Mucosa of rectum (tissue), 2 donors: ENCODE measurements around the gene NFIL3.

Experiments used
- H3K27ac ChIP-seq, 2 donors: one replicate each; pipeline ENCODE4 v1.7.0; 2013; ENCODE audit warnings: inconsistent platforms in 2 of 2, low read depth in 2 of 2, low read length in 2 of 2
- H3K27me3 ChIP-seq, 2 donors: one replicate each; pipeline ENCODE4 v1.7.0; 2013; ENCODE audit warnings: low read length in 2 of 2; ENCODE audit not compliant: control insufficient read depth in 2 of 2, insufficient read depth in 2 of 2
- H3K36me3 ChIP-seq, 2 donors: one replicate each; pipeline ENCODE4 v1.7.0; 2013; ENCODE audit warnings: low read length in 2 of 2; ENCODE audit not compliant: control insufficient read depth in 2 of 2, insufficient read depth in 2 of 2
- H3K4me1 ChIP-seq, 2 donors: one replicate each; pipeline ENCODE4 v1.7.0; 2013; ENCODE audit warnings: low read length in 2 of 2, mild to moderate bottlenecking in 1 of 2; ENCODE audit not compliant: control insufficient read depth in 2 of 2, insufficient read depth in 2 of 2
- H3K4me3 ChIP-seq, 2 donors: one replicate each; pipeline ENCODE4 v1.7.0; 2013; ENCODE audit warnings: low read length in 2 of 2
- H3K9ac ChIP-seq, 2 donors: one replicate each; pipeline ENCODE4 v1.7.0; 2013; ENCODE audit warnings: low read length in 2 of 2, low read depth in 1 of 2, mild to moderate bottlenecking in 1 of 2
- H3K9me3 ChIP-seq, 2 donors: one replicate each; pipeline ENCODE4 v1.7.0; 2013; ENCODE audit warnings: low read length in 2 of 2; ENCODE audit not compliant: control insufficient read depth in 2 of 2
- donor health status: healthy.
- donor health status: Normal muscosa, but diverticular disease.

Gene NFIL3

GRCh38 chr9:91433180-91433579 is 9.5 kb upstream of the NFIL3 start:
- no peaks in the 10 kb centered on the region for H3K9me3 ChIP-seq
- H3K36me3 ChIP-seq, result no peaks in the 10 kb centered on the region
- no peak overlapping the region for H3K27ac ChIP-seq
- no peak overlapping the region for H3K9ac ChIP-seq
- no peaks in the 10 kb centered on the region for H3K27me3 ChIP-seq
- H3K4me1 ChIP-seq, result no peaks in the 10 kb centered on the region
- no peak overlapping the region for H3K4me3 ChIP-seq

GRCh38 chr9:91431485-91431884 is 7.9 kb upstream of the NFIL3 start:
- Histone ChIP-seq H3K27ac (no peak overlapping the region), H3K9ac (no peak overlapping the region), H3K4me1 (no peaks in the 10 kb centered on the region), H3K27me3 (no peaks in the 10 kb centered on the region), H3K4me3 (no peak overlapping the region), H3K9me3 (no peaks in the 10 kb centered on the region), H3K36me3 (no peaks in the 10 kb centered on the region)

- Histone ChIP-seq H3K4me1 (peaks cover 6 to 12% of the 10 kb centered on the region in 2 donors), H3K9me3 (no peaks in the 10 kb centered on the region), H3K36me3 (no peaks in the 10 kb centered on the region), H3K9ac (no peak overlapping the region), H3K4me3 (no peak overlapping the region), H3K27ac (no peak overlapping the region), H3K27me3 (peaks cover 0 to 5% of the 10 kb centered on the region in 2 donors)
Measured at GRCh38 chr9:91429501-91429900, 5.9 kb upstream of the NFIL3 start.

- Histone ChIP-seq H3K9me3 (no peaks in the 10 kb centered on the region), H3K36me3 (no peaks in the 10 kb centered on the region), H3K27me3 (peaks cover 0 to 5% of the 10 kb centered on the region in 2 donors), H3K4me3 (no peak overlapping the region), H3K4me1 (peaks cover 7 to 12% of the 10 kb centered on the region in 2 donors), H3K9ac (no peak overlapping the region), H3K27ac (no peak overlapping the region)
Measured at GRCh38 chr9:91428927-91429351, 5.3 kb upstream of the NFIL3 start.

GRCh38 chr9:91428436-91428835 is 4.8 kb upstream of the NFIL3 start:
- Histone ChIP-seq H3K36me3 (no peaks in the 10 kb centered on the region), H3K27me3 (peaks cover 0 to 5% of the 10 kb centered on the region in 2 donors), H3K27ac (no peak overlapping the region), H3K9ac (no peak overlapping the region), H3K4me3 (no peak overlapping the region), H3K9me3 (no peaks in the 10 kb centered on the region), H3K4me1 (peaks cover 7 to 12% of the 10 kb centered on the region in 2 donors)

GRCh38 chr9:91427873-91428272 is 4.2 kb upstream of the NFIL3 start:
- Histone ChIP-seq H3K4me3 (no peak overlapping the region), H3K27ac (no peak overlapping the region), H3K9me3 (no peaks in the 10 kb centered on the region), H3K4me1 (peaks cover 7 to 12% of the 10 kb centered on the region in 2 donors), H3K9ac (no peak overlapping the region), H3K27me3 (peaks cover 0 to 5% of the 10 kb centered on the region in 2 donors), H3K36me3 (no peaks in the 10 kb centered on the region)

GRCh38 chr9:91426123-91426745 is 2.6 kb upstream of the NFIL3 start:
- H3K27ac ChIP-seq, result no peak overlapping the region
- peaks cover 0 to 5% of the 10 kb centered on the region in 2 donors for H3K27me3 ChIP-seq
- no peak overlapping the region for H3K9ac ChIP-seq
- peaks cover 20 to 21% of the 10 kb centered on the region in 2 donors for H3K4me1 ChIP-seq
- H3K9me3 ChIP-seq, result no peaks in the 10 kb centered on the region
- no peak overlapping the region for H3K4me3 ChIP-seq
- H3K36me3 ChIP-seq, result no peaks in the 10 kb centered on the region

GRCh38 chr9:91425271-91425670 is 1.6 kb upstream of the NFIL3 start:
- Histone ChIP-seq H3K27ac (peak overlapping the region in 1 of 2 donors; percentile 90), H3K4me3 (peak overlapping the region; percentile 61 to 74), H3K36me3 (no peaks in the 10 kb centered on the region), H3K27me3 (peaks cover 0 to 5% of the 10 kb centered on the region in 2 donors), H3K4me1 (peaks cover 24 to 25% of the 10 kb centered on the region in 2 donors), H3K9me3 (no peaks in the 10 kb centered on the region), H3K9ac (peak overlapping the region in 1 of 2 donors; percentile 87)

- Histone ChIP-seq H3K4me3 (peak overlapping the region; percentile 61 to 74), H3K9me3 (no peaks in the 10 kb centered on the region), H3K36me3 (no peaks in the 10 kb centered on the region), H3K9ac (peak overlapping the region; percentile 64 to 87), H3K27ac (peak overlapping the region; percentile 85 to 90), H3K27me3 (peaks cover 0 to 5% of the 10 kb centered on the region in 2 donors), H3K4me1 (peaks cover 24 to 25% of the 10 kb centered on the region in 2 donors)
Measured at GRCh38 chr9:91424403-91425176, 958 bp upstream of the NFIL3 start.
